H1 (cell line): ENCODE measurements around the gene APC2. TPM values are rescaled to one million over a fixed set of nuclear protein-coding genes. Genes with fewer than 3 reads are reported as not detected.

ENCODE experiments used
- CHD7 ChIP-seq: fragments of 300-600 bp; sonication (generic); IDR thresholded peaks from 2 replicates; pipeline ENCODE4 v1.7.1; 2012; ENCODE audit warnings: low read length, moderate library complexity, mild to moderate bottlenecking, inconsistent platforms; ENCODE audit not compliant: insufficient replicate concordance
- polyA plus RNA-seq, 7 experiments: library from polyadenylated mRNA; depleted of rRNA in 3 of 7; stranded (reverse) in 5 of 7; unstranded in 2 of 7; fragments of >200 nt in 5 of 7; fragments of 200-250 nt in 2 of 7; gene quantifications; 1 replicate in 5 of 7; 2 replicates in 1 of 7; 4 replicates in 1 of 7; pipeline versions ENCODE4 v1.2.1 to v1.2.3, GENCODE V29; 2011 to 2013; ENCODE audit warnings: missing spikeins in 2 of 7, mixed read lengths in 2 of 7
- total RNA-seq: library from RNA; stranded (reverse); fragmentation: NEBNext Ultra II Directional; extraction: Animal tissue kit (Norgen Biotek cat#: 25700); gene quantifications from 2 replicates; pipeline ENCODE4 v1.2.1, GENCODE V29; 2021

The APC2 gene
- total and polyA plus RNA-seq, 2 of the 8 experiments (the other 6 are each of a cell fraction or from before 2014, with no cell fraction given), result 1.3 to 4.1 TPM

- no peak for TF ChIP-seq CHD7
These were observed 12.3 kb upstream of the APC2 start (continued) for GRCh38 chr19:1437609-1438008.
